Adrenal gland (tissue), 5 donors: ENCODE data around the gene CAPN7.

Experiments
- CTCF ChIP-seq, 6 experiments: fragments of 450-650 bp in 4 of 6; fragments of 200-600 bp in 2 of 6; sonication (generic) in 1 of 6; IDR thresholded peaks; 1 replicate in 5 of 6; 2 replicates in 1 of 6; pipeline versions ENCODE4 v1.5.1 to v1.8.0; 2016 to 2021; ENCODE audit warnings: antibody characterized with exemption in 6 of 6, mild to moderate bottlenecking in 2 of 6, moderate library complexity in 1 of 6
- POLR2A ChIP-seq, 2 donors: fragments of 450-650 bp; IDR thresholded peaks; one replicate each; pipeline ENCODE4 v1.6.1; 2017; ENCODE audit warnings: antibody characterized with exemption in 2 of 2, mild to moderate bottlenecking in 2 of 2, moderate library complexity in 1 of 2
- donor health status: DM: no; HTN: no; CAD: no.

GRCh38 chr3:15297608-15298350, 91.7 kb downstream of the CAPN7 start:
- TF ChIP-seq CTCF (IDR thresholded peaks at IDR 0.05) (no peak), POLR2A (IDR thresholded peaks at IDR 0.05) (peak in 1 of 2 donors; percentile 11)
